Gastrocnemius medialis (tissue), 4 donors: ENCODE data around the gene DNPEP.

Experiments
- POLR2A ChIP-seq, 2 donors: fragments of 450-650 bp; IDR thresholded peaks; one replicate each; pipeline ENCODE4 v1.6.1; 2017; ENCODE audit warnings: antibody characterized with exemption in 2 of 2, mild to moderate bottlenecking in 2 of 2, moderate library complexity in 2 of 2
- TF ChIP-seq, protein P1 (sequence below), 5 experiments: fragments of 450-650 bp in 3 of 5; fragments of 200-600 bp in 2 of 5; sonication (generic) in 2 of 5; IDR thresholded peaks in 4 of 5; conservative IDR thresholded peaks in 1 of 5; 1 replicate in 4 of 5; 2 replicates in 1 of 5; pipeline ENCODE4 v1.5.1; 2016 to 2019; ENCODE audit warnings: antibody characterized with exemption in 5 of 5, mild to moderate bottlenecking in 3 of 5, moderate library complexity in 3 of 5

DNA sequence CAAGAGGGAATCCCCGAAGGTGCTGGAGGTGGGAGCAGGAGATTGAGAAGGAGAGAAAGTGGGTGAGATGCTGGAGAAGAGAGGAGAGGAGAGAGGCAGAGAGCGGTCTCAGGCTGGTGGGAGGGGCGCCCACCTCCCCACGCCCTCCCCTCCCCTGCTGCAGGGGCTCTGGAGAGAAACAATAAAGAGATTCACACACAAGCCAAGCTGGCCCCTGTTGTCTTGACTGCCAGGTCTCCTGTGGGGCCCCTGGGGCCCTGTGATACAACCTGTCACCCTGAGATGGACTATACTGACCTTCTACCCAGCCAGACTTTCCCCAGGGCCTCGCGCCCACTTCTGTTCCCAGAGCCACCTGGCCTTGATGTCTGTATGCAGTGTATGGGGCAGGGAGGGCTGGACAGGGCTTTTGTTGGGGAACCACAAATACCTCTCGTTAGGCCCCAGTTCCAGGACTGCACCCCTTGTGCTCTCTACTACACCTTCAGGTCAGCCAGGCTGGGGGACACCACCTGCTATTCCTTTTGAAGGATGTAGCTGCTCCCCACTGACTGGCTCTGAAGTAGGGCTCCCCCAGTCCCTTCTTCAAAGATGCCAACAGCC lies 38.9 kb upstream of the DNPEP start:
- TF ChIP-seq POLR2A (IDR thresholded peaks at IDR 0.05) = no peak
- TF ChIP-seq, protein P1, sequence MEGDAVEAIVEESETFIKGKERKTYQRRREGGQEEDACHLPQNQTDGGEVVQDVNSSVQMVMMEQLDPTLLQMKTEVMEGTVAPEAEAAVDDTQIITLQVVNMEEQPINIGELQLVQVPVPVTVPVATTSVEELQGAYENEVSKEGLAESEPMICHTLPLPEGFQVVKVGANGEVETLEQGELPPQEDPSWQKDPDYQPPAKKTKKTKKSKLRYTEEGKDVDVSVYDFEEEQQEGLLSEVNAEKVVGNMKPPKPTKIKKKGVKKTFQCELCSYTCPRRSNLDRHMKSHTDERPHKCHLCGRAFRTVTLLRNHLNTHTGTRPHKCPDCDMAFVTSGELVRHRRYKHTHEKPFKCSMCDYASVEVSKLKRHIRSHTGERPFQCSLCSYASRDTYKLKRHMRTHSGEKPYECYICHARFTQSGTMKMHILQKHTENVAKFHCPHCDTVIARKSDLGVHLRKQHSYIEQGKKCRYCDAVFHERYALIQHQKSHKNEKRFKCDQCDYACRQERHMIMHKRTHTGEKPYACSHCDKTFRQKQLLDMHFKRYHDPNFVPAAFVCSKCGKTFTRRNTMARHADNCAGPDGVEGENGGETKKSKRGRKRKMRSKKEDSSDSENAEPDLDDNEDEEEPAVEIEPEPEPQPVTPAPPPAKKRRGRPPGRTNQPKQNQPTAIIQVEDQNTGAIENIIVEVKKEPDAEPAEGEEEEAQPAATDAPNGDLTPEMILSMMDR (IDR thresholded peaks at IDR 0.05 in 4 of 5, conservative IDR thresholded peaks at IDR 0.05 in 1 of 5) = no peak
